HepG2 (cell line): ENCODE data around the gene CARS1. TPM values are rescaled to one million over a fixed set of nuclear protein-coding genes. Genes with fewer than 3 reads are reported as not detected.

ENCODE experiments used
- ATAC-seq: fragments of 200-7000 bp; cut with Tn5 transposase; 3 replicates; pipeline ENCODE4 v1.9.1; 2020; ENCODE audit warnings: mild to moderate bottlenecking, moderate library complexity
- BruUV-seq: library from RNA; stranded (reverse); fragments of 400-500 nt; replicated peaks from 2 replicates; lab custom pipeline; 2021; lab: Mats Ljungman, UMichigan
- CTCF ChIA-PET: fragments of 300-600 bp; formaldehyde crosslinking; extraction: SDS; loops from one replicate; lab custom pipeline; 2021; ENCODE audit warnings: low total read pairs, inconsistent platforms, low intra/inter-chr PET ratio; lab: Yijun Ruan, JAX
- POLR2A ChIA-PET: fragments of 350-600 bp; sonication (Branson Sonifier 250); formaldehyde crosslinking; loops from one replicate; lab custom pipeline; 2020; ENCODE audit warnings: antibody characterized with exemption, inconsistent platforms; lab: Yijun Ruan, JAX
- DNase-seq: peaks from one replicate; pipeline ENCODE4 v3.0.0-alpha.2; 2015; ENCODE audit warnings: low spot score
- FAIRE-seq: peaks from 3 replicates; lab custom pipeline; 2011; peaks lifted over from hg19 to GRCh38; lab: Jason Lieb, UNC
- H2AFZ ChIP-seq: one replicate; pipeline ENCODE4 v1.6.1; 2011; ENCODE audit warnings: low read length, inconsistent platforms
- H3K27ac ChIP-seq: fragments of 300-600 bp; 3 replicates; pipeline ENCODE4 v1.8.0; 2011; ENCODE audit warnings: mixed run types, mild to moderate bottlenecking, mixed read lengths, low read length, inconsistent platforms; ENCODE audit not compliant: insufficient read depth; ENCODE audit errors: extremely low read length
- H3K27me3 ChIP-seq, 2 experiments: fragments of 200-600 bp in 1 of 2; 2 replicates in 1 of 2; 3 replicates in 1 of 2; pipeline versions ENCODE4 v1.6.0 to v1.8.0; 2011; ENCODE audit warnings: low read length in 2 of 2, mild to moderate bottlenecking in 2 of 2, moderate library complexity in 2 of 2, inconsistent platforms in 1 of 2; ENCODE audit not compliant: insufficient read depth in 2 of 2, control insufficient read depth in 1 of 2
- H3K36me3 ChIP-seq, 2 experiments: fragments of 200-600 bp in 1 of 2; replicated peaks in 1 of 2; 2 replicates in 1 of 2; 3 replicates in 1 of 2; pipeline versions ENCODE4 v1.5.1 to v1.8.0; 2011; ENCODE audit warnings: low read length in 2 of 2, inconsistent platforms in 1 of 2; ENCODE audit not compliant: insufficient read depth in 2 of 2, control insufficient read depth in 1 of 2
- H3K4me1 ChIP-seq: 2 replicates; pipeline ENCODE4 v1.5.1; 2012; ENCODE audit warnings: low read length, inconsistent platforms; ENCODE audit not compliant: insufficient read depth
- H3K4me2 ChIP-seq: 2 replicates; pipeline ENCODE4 v1.6.0; 2011; ENCODE audit warnings: low read depth, low read length, inconsistent platforms
- H3K4me3 ChIP-seq, 3 experiments: fragments of 200-600 bp in 1 of 3; sonication (generic), shearing (Covaris generic) in 1 of 3; replicated peaks in 1 of 3; 2 replicates each; pipeline ENCODE4 v1.5.1; 2011 to 2016; ENCODE audit warnings: low read length in 3 of 3, inconsistent platforms in 2 of 3, low read depth in 2 of 3, mild to moderate bottlenecking in 2 of 3, control low read depth in 1 of 3, mixed read lengths in 1 of 3; ENCODE audit not compliant: insufficient read depth in 1 of 3
- H3K79me2 ChIP-seq: one replicate; pipeline ENCODE4 v1.6.1; 2011; ENCODE audit warnings: low read length, inconsistent platforms; ENCODE audit not compliant: insufficient read depth
- H3K9ac ChIP-seq: 2 replicates; pipeline ENCODE4 v1.6.0; 2011; ENCODE audit warnings: mild to moderate bottlenecking, low read depth, low read length, inconsistent platforms; ENCODE audit not compliant: insufficient read depth
- H3K9me3 ChIP-seq: 2 replicates; pipeline ENCODE4 v1.5.1; 2012; ENCODE audit warnings: mild to moderate bottlenecking, low read length
- H4K20me1 ChIP-seq: 2 replicates; pipeline ENCODE4 v1.6.0; 2011; ENCODE audit warnings: inconsistent platforms, mild to moderate bottlenecking, low read length, moderate library complexity; ENCODE audit not compliant: insufficient read depth
- ARNTL ChIP-seq: sonication (generic); formaldehyde crosslinking; IDR thresholded peaks from 2 replicates; pipeline ENCODE4 v1.4.0; 2020; ENCODE audit warnings: mild to moderate bottlenecking, missing genetic modification reagents
- CCAR2 ChIP-seq: fragments of 200-400 bp; formaldehyde crosslinking; optimal IDR thresholded peaks from 2 replicates; pipeline ENCODE3; 2018; ENCODE audit warnings: low read depth, mild to moderate bottlenecking, low read length, moderate library complexity
- CENPBD1 ChIP-seq: sonication (generic); formaldehyde crosslinking; IDR thresholded peaks from 2 replicates; pipeline ENCODE4 v1.8.0; 2022; ENCODE audit warnings: missing genetic modification reagents, low read depth, mild to moderate bottlenecking, borderline replicate concordance
- JUNB ChIP-seq: sonication (generic); formaldehyde crosslinking; IDR thresholded peaks from 2 replicates; pipeline ENCODE4 v1.8.0; 2022; ENCODE audit warnings: missing genetic modification reagents, mild to moderate bottlenecking, borderline replicate concordance
- MAZ ChIP-seq, 2 experiments: sonication (generic) in 1 of 2; formaldehyde crosslinking in 1 of 2; IDR thresholded peaks; 2 replicates each; pipeline versions ENCODE4 v1.5.0 to v1.6.1; 2012 to 2020; ENCODE audit warnings: low read depth in 2 of 2, mild to moderate bottlenecking in 2 of 2, borderline replicate concordance in 1 of 2, improper control_type of control experiment in 1 of 2, low read length in 1 of 2, missing genetic modification reagents in 1 of 2, moderate library complexity in 1 of 2
- NFIC ChIP-seq: IDR thresholded peaks from 2 replicates; pipeline ENCODE4 v1.6.1; 2012; ENCODE audit warnings: mild to moderate bottlenecking, low read length, inconsistent platforms
- PRDM10 ChIP-seq: sonication (generic); formaldehyde crosslinking; IDR thresholded peaks from 2 replicates; pipeline ENCODE4 v1.4.0; 2020; ENCODE audit warnings: low read depth, missing genetic modification reagents
- REST ChIP-seq, 2 experiments: IDR thresholded peaks; 2 replicates each; pipeline ENCODE4 v1.6.1; 2011 to 2012; ENCODE audit warnings: low read length in 2 of 2, borderline replicate concordance in 1 of 2, low read depth in 1 of 2, mild to moderate bottlenecking in 1 of 2, moderate library complexity in 1 of 2
- ZNF331 ChIP-seq: sonication (generic); formaldehyde crosslinking; IDR thresholded peaks from 2 replicates; pipeline ENCODE4 v1.4.0; 2020; ENCODE audit warnings: missing genetic modification reagents
- WGBS: methylation state at CpG from one replicate; pipeline ENCODE4 v1.1.6; 2017; ENCODE audit warnings: low lambda C conversion rate; 5-methylcytosine and 5-hydroxymethylcytosine counted together
- in situ Hi-C: cut with HindIII; loops from 2 replicates; pipeline ENCODE4 v1.10.0; 2017; ENCODE audit warnings: low pct_unique_long_range_greater_than_20kb; ENCODE audit not compliant: extremely low pct_ligation_motif_present
- intact Hi-C: fragments of 100-400 bp; cut with micrococcal nuclease; formaldehyde crosslinking; loops from one replicate; pipeline ENCODE4 v1.10.0; 2022; ENCODE audit not compliant: unreplicated experiment
- polyA plus RNA-seq, 8 experiments: library from polyadenylated mRNA; depleted of rRNA in 3 of 8; stranded (reverse) in 7 of 8; unstranded in 1 of 8; fragments of >200 nt; fragmentation: Illumina TruSeq in 4 of 8; extraction: Trizol in 4 of 8; gene quantifications; 2 replicates each; pipeline versions ENCODE4 v1.2.1 to v1.2.3, GENCODE V29; 2011 to 2016; ENCODE audit warnings: low read depth in 4 of 8, missing spikeins in 1 of 8, mixed read lengths in 1 of 8; ENCODE audit not compliant: insufficient read depth in 1 of 8
- total RNA-seq, 5 experiments: library from RNA; depleted of rRNA; stranded (reverse); fragments of >200 nt; fragmentation: Illumina TruSeq; extraction: Trizol; gene quantifications; 2 replicates each; pipeline ENCODE4 v1.2.3, GENCODE V29; 2016; ENCODE audit warnings: low read depth in 1 of 5

Gene CARS1
- total and polyA plus RNA-seq, 2 of the 13 experiments (the other 11 are each of a cell fraction or from before 2014, with no cell fraction given), result 33.8 to 47.0 TPM

GRCh38 chr11:3015796-3016195 lies 41.4 kb downstream of the CARS1 start:
- H2AFZ ChIP-seq, result no peak overlapping the region
- H3K9me3 ChIP-seq, result no peaks in the 10 kb centered on the region
- 96% methylated on average over 10 of the region's 10 CpGs for WGBS
- no peak for ATAC-seq
- no peaks in the 10 kb centered on the region for H3K27me3 ChIP-seq
- ChIA-PET POLR2A (interaction anchor here (0.6 kb wide), 1 partner anchor 911 kb away, joined by 3 read pairs; no protein-coding TSS in a partner anchor), CTCF (no interaction called here)
- no peak for FAIRE-seq
- TF ChIP-seq NFIC (no peak), MAZ (IDR thresholded peaks at IDR 0.05; ENCODE audit: borderline replicate concordance, low read depth, low read length) (no peak), MAZ (CRISPR knock-in tag; IDR thresholded peaks at IDR 0.05; ENCODE audit: low read depth) (no peak), CENPBD1 (CRISPR knock-in tag) (no peak), JUNB (CRISPR knock-in tag) (no peak), PRDM10 (no peak), CCAR2 (no peak), ZNF331 (CRISPR knock-in tag) (no peak), REST (IDR thresholded peaks at IDR 0.05; ENCODE audit: borderline replicate concordance in 1 of 2, low read depth in 1 of 2, low read length in 2 of 2) (no peak), ARNTL (CRISPR knock-in tag) (no peak)
- no peak overlapping the region for H3K4me2 ChIP-seq
- no peak overlapping the region for H3K9ac ChIP-seq
- no peak for DNase-seq
- intact Hi-C loops, result no loop called here
- no TSS peak for BruUV-seq
- no peaks in the 10 kb centered on the region for H3K79me2 ChIP-seq
- H3K36me3 ChIP-seq, result peaks cover 27 to 70% of the 10 kb centered on the region in 2 experiments
- no peak overlapping the region for H3K27ac ChIP-seq
- H3K4me1 ChIP-seq, result peaks cover 8% of the 10 kb centered on the region
- in situ Hi-C loops, result no loop called here
- H4K20me1 ChIP-seq, result peaks cover 3% of the 10 kb centered on the region; the same call in 1 of the 2 replicates
- H3K4me3 ChIP-seq, result no peak overlapping the region
